A549 (cell line): ENCODE measurements around the gene PMPCB.

Experiments used
- CEBPB ChIP-seq, 2 experiments: fragments of >200 bp in 1 of 2; sonication (Bioruptor Twin) in 1 of 2; formaldehyde crosslinking in 1 of 2; IDR thresholded peaks; 2 replicates each; pipeline ENCODE4 v1.6.1; 2012 to 2016
- MAFK ChIP-seq: fragments of 450-650 bp; IDR thresholded peaks from 2 replicates; pipeline ENCODE4 v1.6.1; 2014; ENCODE audit not compliant: partially characterized antibody
- MAZ ChIP-seq: fragments of 150-350 bp; IDR thresholded peaks from 2 replicates; pipeline ENCODE4 v1.6.1; 2014; ENCODE audit warnings: antibody characterized with exemption, low read depth, low read length, borderline replicate concordance
- MYC ChIP-seq: IDR thresholded peaks from 2 replicates; pipeline ENCODE4 v1.6.1; 2012; ENCODE audit warnings: mild to moderate bottlenecking, inconsistent platforms, low read length, improper control_type of control experiment, borderline replicate concordance
- POLR2A ChIP-seq: IDR thresholded peaks from 2 replicates; pipeline ENCODE4 v1.6.1; 2012; ENCODE audit warnings: mild to moderate bottlenecking, low read length
- POLR2AphosphoS2 ChIP-seq: conservative IDR thresholded peaks from 2 replicates; pipeline ENCODE4 v1.6.1; 2012; ENCODE audit warnings: low read length, improper control_type of control experiment, inconsistent platforms
- RFX5 ChIP-seq: fragments of 450-650 bp; IDR thresholded peaks from 2 replicates; pipeline ENCODE4 v1.7.1; 2014; ENCODE audit warnings: antibody characterized with exemption, mild to moderate bottlenecking, moderate library complexity
- TP53 ChIP-seq: fragments of 250-450 bp; sonication (Bioruptor Pico); IDR thresholded peaks from 2 replicates; pipeline ENCODE4 v1.5.0; 2021; ENCODE audit warnings: mild to moderate bottlenecking, moderate library complexity
- TF ChIP-seq, protein P1 (sequence below): fragments of 200-600 bp; sonication (generic); IDR thresholded peaks from 2 replicates; pipeline ENCODE4 v1.6.1; 2016; ENCODE audit warnings: antibody characterized with exemption, mild to moderate bottlenecking, moderate library complexity
- TF ChIP-seq, protein P2 (sequence below): fragments of >200 bp; sonication (Bioruptor Twin); formaldehyde crosslinking; IDR thresholded peaks from 3 replicates; pipeline ENCODE4 v1.5.1; 2016
- TF ChIP-seq, protein P3 (sequence below): fragments of 250-450 bp; sonication (Bioruptor Pico); IDR thresholded peaks from 2 replicates; pipeline ENCODE4 v1.5.0; 2021; ENCODE audit warnings: mild to moderate bottlenecking, moderate library complexity, borderline replicate concordance
- TF ChIP-seq, protein P4 (sequence below): IDR thresholded peaks from 2 replicates; pipeline ENCODE4 v1.6.1; 2012

DNA sequence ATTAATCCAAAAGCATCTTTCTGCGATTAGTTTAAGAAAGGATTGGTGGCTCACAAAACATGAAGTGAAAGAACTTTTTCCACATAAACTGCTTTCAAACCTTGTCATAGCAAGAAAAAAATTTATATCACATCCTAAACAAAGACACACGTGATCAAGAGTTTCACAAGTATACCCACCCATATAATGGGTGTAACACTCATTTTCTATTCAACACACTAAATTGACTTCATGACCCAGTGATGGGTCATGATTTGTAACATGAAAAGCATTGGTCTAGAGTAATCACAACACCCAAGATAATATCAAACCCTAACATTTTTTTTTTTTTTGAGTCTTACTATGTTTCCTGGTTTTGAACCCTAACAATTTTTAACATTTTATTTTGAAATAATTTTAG, 17.6 kb downstream of the PMPCB start:
- TF ChIP-seq TP53 (CRISPR knock-in tag) (no peak), POLR2A (no peak), CEBPB (IDR thresholded peaks at IDR 0.05) (no peak), MYC (no peak), POLR2AphosphoS2 (no peak), RFX5 (no peak), MAZ (no peak), MAFK (no peak)
- TF ChIP-seq, protein P1, sequence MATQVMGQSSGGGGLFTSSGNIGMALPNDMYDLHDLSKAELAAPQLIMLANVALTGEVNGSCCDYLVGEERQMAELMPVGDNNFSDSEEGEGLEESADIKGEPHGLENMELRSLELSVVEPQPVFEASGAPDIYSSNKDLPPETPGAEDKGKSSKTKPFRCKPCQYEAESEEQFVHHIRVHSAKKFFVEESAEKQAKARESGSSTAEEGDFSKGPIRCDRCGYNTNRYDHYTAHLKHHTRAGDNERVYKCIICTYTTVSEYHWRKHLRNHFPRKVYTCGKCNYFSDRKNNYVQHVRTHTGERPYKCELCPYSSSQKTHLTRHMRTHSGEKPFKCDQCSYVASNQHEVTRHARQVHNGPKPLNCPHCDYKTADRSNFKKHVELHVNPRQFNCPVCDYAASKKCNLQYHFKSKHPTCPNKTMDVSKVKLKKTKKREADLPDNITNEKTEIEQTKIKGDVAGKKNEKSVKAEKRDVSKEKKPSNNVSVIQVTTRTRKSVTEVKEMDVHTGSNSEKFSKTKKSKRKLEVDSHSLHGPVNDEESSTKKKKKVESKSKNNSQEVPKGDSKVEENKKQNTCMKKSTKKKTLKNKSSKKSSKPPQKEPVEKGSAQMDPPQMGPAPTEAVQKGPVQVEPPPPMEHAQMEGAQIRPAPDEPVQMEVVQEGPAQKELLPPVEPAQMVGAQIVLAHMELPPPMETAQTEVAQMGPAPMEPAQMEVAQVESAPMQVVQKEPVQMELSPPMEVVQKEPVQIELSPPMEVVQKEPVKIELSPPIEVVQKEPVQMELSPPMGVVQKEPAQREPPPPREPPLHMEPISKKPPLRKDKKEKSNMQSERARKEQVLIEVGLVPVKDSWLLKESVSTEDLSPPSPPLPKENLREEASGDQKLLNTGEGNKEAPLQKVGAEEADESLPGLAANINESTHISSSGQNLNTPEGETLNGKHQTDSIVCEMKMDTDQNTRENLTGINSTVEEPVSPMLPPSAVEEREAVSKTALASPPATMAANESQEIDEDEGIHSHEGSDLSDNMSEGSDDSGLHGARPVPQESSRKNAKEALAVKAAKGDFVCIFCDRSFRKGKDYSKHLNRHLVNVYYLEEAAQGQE = no peak
- TF ChIP-seq, protein P2, sequence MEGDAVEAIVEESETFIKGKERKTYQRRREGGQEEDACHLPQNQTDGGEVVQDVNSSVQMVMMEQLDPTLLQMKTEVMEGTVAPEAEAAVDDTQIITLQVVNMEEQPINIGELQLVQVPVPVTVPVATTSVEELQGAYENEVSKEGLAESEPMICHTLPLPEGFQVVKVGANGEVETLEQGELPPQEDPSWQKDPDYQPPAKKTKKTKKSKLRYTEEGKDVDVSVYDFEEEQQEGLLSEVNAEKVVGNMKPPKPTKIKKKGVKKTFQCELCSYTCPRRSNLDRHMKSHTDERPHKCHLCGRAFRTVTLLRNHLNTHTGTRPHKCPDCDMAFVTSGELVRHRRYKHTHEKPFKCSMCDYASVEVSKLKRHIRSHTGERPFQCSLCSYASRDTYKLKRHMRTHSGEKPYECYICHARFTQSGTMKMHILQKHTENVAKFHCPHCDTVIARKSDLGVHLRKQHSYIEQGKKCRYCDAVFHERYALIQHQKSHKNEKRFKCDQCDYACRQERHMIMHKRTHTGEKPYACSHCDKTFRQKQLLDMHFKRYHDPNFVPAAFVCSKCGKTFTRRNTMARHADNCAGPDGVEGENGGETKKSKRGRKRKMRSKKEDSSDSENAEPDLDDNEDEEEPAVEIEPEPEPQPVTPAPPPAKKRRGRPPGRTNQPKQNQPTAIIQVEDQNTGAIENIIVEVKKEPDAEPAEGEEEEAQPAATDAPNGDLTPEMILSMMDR = no peak
- TF ChIP-seq, protein P3, sequence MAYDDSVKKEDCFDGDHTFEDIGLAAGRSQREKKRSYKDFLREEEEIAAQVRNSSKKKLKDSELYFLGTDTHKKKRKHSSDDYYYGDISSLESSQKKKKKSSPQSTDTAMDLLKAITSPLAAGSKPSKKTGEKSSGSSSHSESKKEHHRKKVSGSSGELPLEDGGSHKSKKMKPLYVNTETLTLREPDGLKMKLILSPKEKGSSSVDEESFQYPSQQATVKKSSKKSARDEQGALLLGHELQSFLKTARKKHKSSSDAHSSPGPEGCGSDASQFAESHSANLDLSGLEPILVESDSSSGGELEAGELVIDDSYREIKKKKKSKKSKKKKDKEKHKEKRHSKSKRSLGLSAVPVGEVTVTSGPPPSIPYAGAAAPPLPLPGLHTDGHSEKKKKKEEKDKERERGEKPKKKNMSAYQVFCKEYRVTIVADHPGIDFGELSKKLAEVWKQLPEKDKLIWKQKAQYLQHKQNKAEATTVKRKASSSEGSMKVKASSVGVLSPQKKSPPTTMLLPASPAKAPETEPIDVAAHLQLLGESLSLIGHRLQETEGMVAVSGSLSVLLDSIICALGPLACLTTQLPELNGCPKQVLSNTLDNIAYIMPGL (CRISPR knock-in tag) = no peak
- TF ChIP-seq, protein P4, sequence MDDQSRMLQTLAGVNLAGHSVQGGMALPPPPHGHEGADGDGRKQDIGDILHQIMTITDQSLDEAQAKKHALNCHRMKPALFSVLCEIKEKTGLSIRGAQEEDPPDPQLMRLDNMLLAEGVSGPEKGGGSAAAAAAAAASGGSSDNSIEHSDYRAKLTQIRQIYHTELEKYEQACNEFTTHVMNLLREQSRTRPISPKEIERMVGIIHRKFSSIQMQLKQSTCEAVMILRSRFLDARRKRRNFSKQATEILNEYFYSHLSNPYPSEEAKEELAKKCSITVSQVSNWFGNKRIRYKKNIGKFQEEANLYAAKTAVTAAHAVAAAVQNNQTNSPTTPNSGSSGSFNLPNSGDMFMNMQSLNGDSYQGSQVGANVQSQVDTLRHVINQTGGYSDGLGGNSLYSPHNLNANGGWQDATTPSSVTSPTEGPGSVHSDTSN = no peak
